ENCODE data around the gene ALOX5. TPM values are rescaled to one million over a fixed set of nuclear protein-coding genes. Genes with fewer than 3 reads are reported as not detected.

Gene ALOX5
- total and polyA plus RNA-seq, 2 of the 4 experiments (the other 2 are of a cell fraction) = not detected

DNA sequence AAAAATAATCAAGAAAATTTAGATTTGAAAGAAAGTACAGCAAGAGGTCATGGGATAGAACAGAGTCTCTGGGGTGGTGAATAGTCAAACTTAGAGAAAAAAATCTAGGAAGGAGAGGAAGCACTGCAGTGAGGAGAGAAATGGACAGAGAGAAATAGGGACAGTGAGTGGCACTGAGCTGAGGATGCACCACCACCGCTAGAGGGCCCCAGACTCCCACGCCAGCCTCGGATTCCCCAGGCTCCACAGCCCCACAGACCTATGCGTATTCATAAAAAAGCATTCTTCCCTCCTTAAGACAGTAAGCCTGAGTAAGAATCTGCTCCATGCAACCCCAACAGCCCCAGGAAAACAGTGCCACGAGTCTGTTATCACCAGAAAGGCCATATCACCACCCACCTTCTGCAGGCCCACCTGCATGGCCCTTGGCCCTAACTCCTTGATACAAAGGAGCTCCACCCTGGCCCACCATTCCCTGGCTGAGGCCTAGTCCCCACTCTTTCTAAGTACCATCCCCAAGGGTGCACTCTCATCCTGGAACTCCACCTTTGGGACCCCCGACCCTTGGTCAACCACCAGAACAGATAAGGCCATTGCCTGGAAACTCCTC lies 91.0 kb downstream of the ALOX5 start:
- Histone ChIP-seq H4K5ac (ENCODE audit: low read depth, low read length) (no peak overlapping the region), H3K36me3 (ENCODE audit: control insufficient read depth, insufficient read depth, low read length) (peaks cover 3% of the 10 kb centered on the region; the same call in 1 of the 2 replicates), H3K9ac (ENCODE audit: low read depth, low read length) (no peak overlapping the region), H3K4me2 (ENCODE audit: low read depth, low read length) (no peak overlapping the region), H2AFZ (replicated peaks; ENCODE audit: low read length, poor library complexity) (peak overlapping the region; percentile 59), H3K56ac (ENCODE audit: extremely low read depth, insufficient read depth, low read length) (no peak overlapping the region), H2BK120ac (ENCODE audit: low read depth, low read length) (no peak overlapping the region), H4K20me1 (ENCODE audit: insufficient read depth, low read length) (peaks cover 5% of the 10 kb centered on the region; the same call in 1 of the 2 replicates), H4K8ac (ENCODE audit: low read depth in 2 of 2, low read length in 2 of 2) (no peak overlapping the region), H3K4me3 (ENCODE audit: insufficient read depth, low read depth, low read length) (no peak overlapping the region), H3K9me3 (ENCODE audit: control insufficient read depth, insufficient read depth, low read length) (no peaks in the 10 kb centered on the region), H2BK20ac (ENCODE audit: low read depth, low read length) (no peak overlapping the region), H3K27ac (ENCODE audit: insufficient read depth, low read length) (no peak overlapping the region), H3K18ac (ENCODE audit: low read depth, low read length) (no peak overlapping the region), H3K23ac (ENCODE audit: low read depth, low read length) (no peak overlapping the region), H2BK15ac (ENCODE audit: low read depth, low read length) (no peak overlapping the region), H3K14ac (replicated peaks; ENCODE audit: low read depth, low read length) (no peak overlapping the region), H3K4me1 (ENCODE audit: control insufficient read depth, insufficient read depth, low read length) (no peaks in the 10 kb centered on the region; the same call in 1 of the 2 replicates), H3K9me1 (ENCODE audit: insufficient read depth, low read length) (peaks cover under 1% of the 10 kb centered on the region), H2AK5ac (ENCODE audit: low read depth, low read length) (no peak overlapping the region), H3K79me1 (ENCODE audit: low read depth in 1 of 2, low read length in 2 of 2) (peaks cover 0 to 2% of the 10 kb centered on the region in 2 experiments; a peak in 1 of 4 replicates), H3K4ac (ENCODE audit: low read depth, low read length) (no peak overlapping the region), H4K91ac (ENCODE audit: insufficient read depth, low read depth, low read length) (no peak overlapping the region), H2BK5ac (ENCODE audit: low read depth, low read length, poor library complexity, severe bottlenecking) (no peak overlapping the region), H3K27me3 (ENCODE audit: control insufficient read depth, insufficient read depth, low read length) (no peaks in the 10 kb centered on the region), H2AK9ac (replicated peaks; ENCODE audit: low read depth, low read length, poor library complexity) (peak overlapping the region; percentile 67)
- in situ Hi-C loops (cut with MboI; ENCODE audit: low sequenced_read_pairs) (loop anchor here (10.0 kb wide), 2 partner anchors 210 to 250 kb away; partner anchors contain the start of gene ZFAND4), intact Hi-C loops (cut with micrococcal nuclease) (loop anchor here (1.0 to 10.0 kb wide), 6 partner anchors 130 to 560 kb away; partner anchors contain the start of genes WASHC2C, ZFAND4 and ZNF22), dilution Hi-C loops (cut with HindIII; ENCODE audit: low sequenced_read_pairs, unreplicated experiment) (no loop called here)
- peak; percentile 99 for ATAC-seq (ENCODE audit: low read depth)
- CTCF ChIA-PET = interaction anchor here (0.8 to 0.9 kb wide), 3 partner anchors 9 to 207 kb away, joined by 3 to 5 read pairs (median 3); partner anchors contain the start of gene ZFAND4
- no TSS peak for BruUV-seq (replicated peaks)
- WGBS, 2 experiments (ENCODE audit: extremely low coverage in 2 of 2, insufficient read length in 1 of 2) = 10% methylated on average over 4 of the region's 6 CpGs; no CpG with 5 or more reads in 1 of the 2 experiments
- DNase-seq = peak; percentile 67
- POLR2A ChIA-PET (ENCODE audit: unreplicated experiment) = no interaction called here
- TF ChIP-seq RCOR1 (IDR thresholded peaks at IDR 0.05; ENCODE audit: insufficient replicate concordance, low read length) (no peak), BHLHE40 (IDR thresholded peaks at IDR 0.05; ENCODE audit: low read depth, low read length) (no peak), MXI1 (IDR thresholded peaks at IDR 0.05; ENCODE audit: borderline replicate concordance, low read depth, low read length) (no peak), RAD21 (IDR thresholded peaks at IDR 0.05; ENCODE audit: low read length) (peak; percentile 98), MAFK (IDR thresholded peaks at IDR 0.05; ENCODE audit: low read depth, low read length) (no peak), POLR2A (IDR thresholded peaks at IDR 0.05; ENCODE audit: low read depth, low read length) (no peak), CHD1 (IDR thresholded peaks at IDR 0.05; ENCODE audit: low read depth, low read length) (no peak), FOS (IDR thresholded peaks at IDR 0.05; ENCODE audit: low read depth, low read length) (no peak), MAZ (IDR thresholded peaks at IDR 0.05; ENCODE audit: borderline replicate concordance, low read depth, low read length) (0 out of 2 replicates have a peak, but pooled peaks have one; percentile 14), CEBPB (IDR thresholded peaks at IDR 0.05; ENCODE audit: low read depth, low read length) (no peak), RFX5 (IDR thresholded peaks at IDR 0.05; ENCODE audit: low read depth, low read length) (no peak), SMC3 (IDR thresholded peaks at IDR 0.05; ENCODE audit: low read depth, low read length) (peak; percentile 89)
- TF ChIP-seq, protein P1, sequence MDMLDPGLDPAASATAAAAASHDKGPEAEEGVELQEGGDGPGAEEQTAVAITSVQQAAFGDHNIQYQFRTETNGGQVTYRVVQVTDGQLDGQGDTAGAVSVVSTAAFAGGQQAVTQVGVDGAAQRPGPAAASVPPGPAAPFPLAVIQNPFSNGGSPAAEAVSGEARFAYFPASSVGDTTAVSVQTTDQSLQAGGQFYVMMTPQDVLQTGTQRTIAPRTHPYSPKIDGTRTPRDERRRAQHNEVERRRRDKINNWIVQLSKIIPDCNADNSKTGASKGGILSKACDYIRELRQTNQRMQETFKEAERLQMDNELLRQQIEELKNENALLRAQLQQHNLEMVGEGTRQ (IDR thresholded peaks at IDR 0.05; ENCODE audit: low read depth, low read length) = peak; percentile 29; the same call in 1 of the 2 replicates
- TF ChIP-seq, protein P2, sequence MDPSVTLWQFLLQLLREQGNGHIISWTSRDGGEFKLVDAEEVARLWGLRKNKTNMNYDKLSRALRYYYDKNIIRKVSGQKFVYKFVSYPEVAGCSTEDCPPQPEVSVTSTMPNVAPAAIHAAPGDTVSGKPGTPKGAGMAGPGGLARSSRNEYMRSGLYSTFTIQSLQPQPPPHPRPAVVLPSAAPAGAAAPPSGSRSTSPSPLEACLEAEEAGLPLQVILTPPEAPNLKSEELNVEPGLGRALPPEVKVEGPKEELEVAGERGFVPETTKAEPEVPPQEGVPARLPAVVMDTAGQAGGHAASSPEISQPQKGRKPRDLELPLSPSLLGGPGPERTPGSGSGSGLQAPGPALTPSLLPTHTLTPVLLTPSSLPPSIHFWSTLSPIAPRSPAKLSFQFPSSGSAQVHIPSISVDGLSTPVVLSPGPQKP (IDR thresholded peaks at IDR 0.05; ENCODE audit: borderline replicate concordance, low read depth, low read length) = no peak
- TF ChIP-seq, protein P3, sequence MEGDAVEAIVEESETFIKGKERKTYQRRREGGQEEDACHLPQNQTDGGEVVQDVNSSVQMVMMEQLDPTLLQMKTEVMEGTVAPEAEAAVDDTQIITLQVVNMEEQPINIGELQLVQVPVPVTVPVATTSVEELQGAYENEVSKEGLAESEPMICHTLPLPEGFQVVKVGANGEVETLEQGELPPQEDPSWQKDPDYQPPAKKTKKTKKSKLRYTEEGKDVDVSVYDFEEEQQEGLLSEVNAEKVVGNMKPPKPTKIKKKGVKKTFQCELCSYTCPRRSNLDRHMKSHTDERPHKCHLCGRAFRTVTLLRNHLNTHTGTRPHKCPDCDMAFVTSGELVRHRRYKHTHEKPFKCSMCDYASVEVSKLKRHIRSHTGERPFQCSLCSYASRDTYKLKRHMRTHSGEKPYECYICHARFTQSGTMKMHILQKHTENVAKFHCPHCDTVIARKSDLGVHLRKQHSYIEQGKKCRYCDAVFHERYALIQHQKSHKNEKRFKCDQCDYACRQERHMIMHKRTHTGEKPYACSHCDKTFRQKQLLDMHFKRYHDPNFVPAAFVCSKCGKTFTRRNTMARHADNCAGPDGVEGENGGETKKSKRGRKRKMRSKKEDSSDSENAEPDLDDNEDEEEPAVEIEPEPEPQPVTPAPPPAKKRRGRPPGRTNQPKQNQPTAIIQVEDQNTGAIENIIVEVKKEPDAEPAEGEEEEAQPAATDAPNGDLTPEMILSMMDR (conservative IDR thresholded peaks at IDR 0.05; ENCODE audit: low read depth, low read length) = peak; percentile 97

All from IMR-90 (cell line).